Activated CD8-positive, alpha-beta memory T cell treated with anti-CD3 and anti-CD28 coated beads for 36 hours (primary cell): ENCODE results near the gene SGTA. TPM values are rescaled to one million over a fixed set of nuclear protein-coding genes. Genes with fewer than 3 reads are reported as not detected.
"Not testable (repeated sequence)": the region's sequence is repeated elsewhere in the genome, so short reads cannot be mapped to it uniquely, and the experiment has no call there.

Source experiments
- CTCF ChIA-PET: fragments of 350-600 bp; sonication (Branson Sonifier 250); formaldehyde crosslinking; loops from one replicate; lab custom pipeline; 2021; ENCODE audit warnings: antibody characterized with exemption; lab: Charles Lee
- POLR2A ChIA-PET: fragments of 350-600 bp; sonication (Branson Sonifier 250); formaldehyde crosslinking; loops from one replicate; lab custom pipeline; 2021; ENCODE audit warnings: antibody characterized with exemption; lab: Charles Lee
- total RNA-seq, 2 experiments: library from RNA; stranded (reverse); gene quantifications; one replicate each; pipeline ENCODE4 v1.2.3, GENCODE V29; 2021

Gene SGTA, protein sequence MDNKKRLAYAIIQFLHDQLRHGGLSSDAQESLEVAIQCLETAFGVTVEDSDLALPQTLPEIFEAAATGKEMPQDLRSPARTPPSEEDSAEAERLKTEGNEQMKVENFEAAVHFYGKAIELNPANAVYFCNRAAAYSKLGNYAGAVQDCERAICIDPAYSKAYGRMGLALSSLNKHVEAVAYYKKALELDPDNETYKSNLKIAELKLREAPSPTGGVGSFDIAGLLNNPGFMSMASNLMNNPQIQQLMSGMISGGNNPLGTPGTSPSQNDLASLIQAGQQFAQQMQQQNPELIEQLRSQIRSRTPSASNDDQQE
- 10 to 100 TPM; 88.2 to 93.0 TPM for total RNA-seq

DNA sequence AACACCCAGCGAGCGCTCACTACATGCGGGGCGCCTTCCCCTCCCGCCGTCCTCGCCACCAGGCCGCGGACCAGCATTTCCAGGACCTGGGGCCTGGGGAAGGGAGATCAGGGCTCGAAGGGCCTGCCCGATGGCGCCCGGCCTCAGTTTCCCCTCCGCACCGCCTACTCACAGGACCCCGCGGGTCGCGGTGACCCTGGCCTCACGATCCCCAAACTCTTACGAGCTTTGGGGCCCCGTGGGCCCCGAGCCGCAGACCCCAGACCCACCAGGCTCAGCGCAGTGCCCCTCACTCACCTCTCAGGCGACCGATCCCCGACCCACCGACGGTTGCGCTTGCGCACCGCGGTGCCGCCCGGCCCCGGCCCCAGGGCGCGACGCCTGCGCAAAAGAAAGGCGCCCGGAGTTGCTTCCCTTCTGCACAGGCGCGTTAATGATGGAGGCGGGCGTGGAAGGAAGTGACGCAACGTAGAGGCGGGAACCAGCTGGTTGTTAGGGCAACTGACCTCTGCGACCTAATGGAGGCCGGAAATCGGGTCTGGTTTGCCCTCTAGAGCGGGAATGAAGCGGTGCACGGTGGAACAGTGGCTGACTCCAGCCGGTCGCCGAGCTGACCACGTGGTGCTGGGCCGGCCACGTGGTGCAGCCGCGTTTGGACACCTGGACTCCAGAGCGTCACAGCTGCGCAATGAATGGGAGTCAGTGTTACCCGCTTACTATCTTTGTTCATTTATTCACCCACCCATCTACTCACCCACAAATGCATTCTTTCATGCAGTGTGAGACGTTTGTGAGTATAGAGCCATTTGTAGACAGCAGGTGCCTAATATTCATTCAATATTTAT lies at the start of gene SGTA:
Gene SGTA (minus strand): TSS at position 338 of the 845 bp plus-strand sequence. CDS start 14,205 bp downstream, outside the sequence.
- ChIA-PET POLR2A (no interaction called here), CTCF (interaction anchor here (1.8 kb wide), 1 partner anchor 34 kb away, joined by 4 read pairs; no protein-coding TSS in a partner anchor)

DNA sequence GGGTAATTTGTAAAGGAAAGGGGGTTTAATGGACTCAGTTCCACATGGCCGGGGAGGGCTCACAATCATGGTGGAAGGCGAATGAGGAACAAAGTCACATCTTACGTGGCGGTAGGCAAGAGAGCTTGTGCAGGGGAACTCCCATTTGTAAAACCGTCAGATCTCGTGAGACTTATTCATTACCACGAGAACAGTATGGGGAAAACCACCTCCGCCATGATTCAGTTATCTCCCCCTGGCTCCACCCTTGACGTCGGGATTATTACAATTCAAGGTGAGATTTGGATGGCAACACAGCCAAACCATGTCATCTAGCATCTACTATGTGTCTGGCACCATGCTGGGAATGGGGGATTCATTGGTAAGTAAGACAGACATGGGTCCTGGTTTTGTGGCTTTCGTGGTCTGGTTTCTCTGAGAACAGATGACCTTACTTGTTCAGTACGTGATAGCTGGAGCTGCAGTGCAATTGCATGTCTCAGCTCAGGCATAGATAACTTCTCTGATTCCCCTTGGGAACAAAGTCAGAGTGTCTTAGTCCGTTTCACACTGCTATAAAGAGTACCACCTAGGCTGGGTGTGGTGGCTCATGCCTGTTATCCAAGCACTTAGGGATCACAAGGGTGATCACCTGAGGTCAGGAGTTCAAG lies 44.9 kb upstream of the SGTA start:
- ChIA-PET POLR2A (no interaction called here), CTCF (no interaction called here)

DNA sequence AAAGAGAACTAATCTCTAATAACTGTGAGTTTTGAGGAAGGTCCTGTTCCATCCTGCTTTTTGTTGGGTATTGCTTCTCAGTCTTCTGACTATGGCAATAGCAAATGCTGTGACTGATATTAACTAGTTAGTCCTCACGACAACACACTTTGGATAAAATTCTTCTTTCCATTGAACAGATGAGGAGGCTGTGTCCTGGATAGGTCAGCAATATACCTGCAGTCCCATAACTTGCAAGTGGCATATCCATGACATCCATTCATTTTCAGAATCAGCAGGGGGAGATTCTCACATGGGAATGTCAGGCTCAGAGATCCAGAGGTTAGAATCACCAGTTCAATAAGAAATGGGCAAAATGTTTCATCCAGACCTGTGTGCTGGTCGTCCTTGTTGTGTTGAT lies 43.9 kb upstream of the SGTA start:
- ChIA-PET POLR2A (no interaction called here), CTCF (no interaction called here)

DNA sequence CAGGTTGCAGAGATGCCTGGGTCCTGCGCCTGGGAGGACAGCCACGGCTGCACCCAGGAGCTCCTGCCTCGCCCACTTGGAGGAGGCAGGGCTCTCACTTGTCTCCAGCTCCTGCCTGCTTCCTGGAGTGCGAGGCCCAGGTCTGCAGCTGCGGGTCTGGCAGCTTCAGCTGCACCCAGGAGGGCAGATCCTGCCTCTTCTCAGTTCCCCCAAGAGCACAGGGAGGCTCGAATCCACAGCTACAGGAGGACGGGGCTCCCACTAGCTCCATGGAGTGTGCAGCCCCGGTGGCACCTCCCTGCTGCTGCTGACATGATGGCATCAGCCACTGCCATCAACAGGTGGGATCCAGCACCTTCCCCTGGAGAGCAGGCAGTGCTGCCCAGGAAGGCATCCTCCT lies 41.1 kb upstream of the SGTA start:
- CTCF ChIA-PET, result interaction anchor here (0.6 kb wide), 1 partner anchor 896 kb away, joined by 3 read pairs; no protein-coding TSS in a partner anchor
- POLR2A ChIA-PET, result no interaction called here

- CTCF ChIA-PET, result no interaction called here
- POLR2A ChIA-PET, result no interaction called here
Measured at GRCh38 chr19:2823646-2824045, 40.6 kb upstream of the SGTA start.

- ChIA-PET POLR2A (interaction anchor here (0.6 kb wide), 1 partner anchor 8 kb away, joined by 3 read pairs; no protein-coding TSS in a partner anchor), CTCF (no interaction called here)
Measured at GRCh38 chr19:2822846-2823245, 39.8 kb upstream of the SGTA start.

- POLR2A ChIA-PET, result interaction anchor here (0.6 kb wide), 1 partner anchor 668 kb away, joined by 5 read pairs; no protein-coding TSS in a partner anchor
- CTCF ChIA-PET, result interaction anchor here (0.6 to 1.5 kb wide), 6 partner anchors 9 to 344 kb away, joined by 3 to 12 read pairs (median 4); partner anchors contain the start of genes ZNF555 and ZNF57
Measured at GRCh38 chr19:2820112-2820702, 37.1 kb upstream of the SGTA start.

- ChIA-PET POLR2A (interaction anchor here (0.6 kb wide), 1 partner anchor 667 kb away, joined by 5 read pairs; no protein-coding TSS in a partner anchor), CTCF (interaction anchor here (1.0 to 1.5 kb wide), 5 partner anchors 9 to 68 kb away, joined by 3 to 12 read pairs (median 3); partner anchors contain the start of gene ZNF555)
Measured at GRCh38 chr19:2819540-2820111, 36.6 kb upstream of the SGTA start, which contains the start of gene ZNF554. Gene ZNF554 (plus strand): TSS chr19:2819868. CDS start chr19:2820072, 204 bp downstream.

DNA sequence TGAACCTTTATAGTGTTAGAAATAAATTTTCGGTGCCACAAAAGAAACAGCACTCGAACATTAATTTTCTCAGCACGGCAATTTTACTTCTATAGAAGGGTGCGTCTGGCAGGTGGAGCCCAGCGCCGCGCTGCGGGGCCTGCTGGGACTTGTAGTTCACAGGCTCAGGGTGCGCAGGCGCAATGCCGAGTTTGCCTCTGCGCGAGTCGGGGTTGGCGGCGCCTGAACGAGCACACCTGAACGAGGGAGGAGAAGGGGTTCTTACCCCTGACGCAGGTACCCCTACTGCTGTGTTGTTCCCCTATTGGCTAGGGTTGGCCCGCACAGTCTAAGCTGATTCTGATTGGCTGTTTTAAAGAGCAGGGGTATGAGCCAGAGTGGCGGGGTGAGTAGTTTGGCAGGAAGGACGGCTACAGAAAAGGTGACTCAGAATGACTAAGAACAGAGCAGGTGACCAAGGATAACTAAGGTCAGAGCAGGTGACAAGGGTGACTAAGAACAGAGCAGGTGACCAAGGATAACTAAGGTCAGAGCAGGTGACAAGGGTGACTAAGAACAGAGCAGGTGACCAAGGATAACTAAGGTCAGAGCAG lies 34.3 kb upstream of the SGTA start:
- POLR2A ChIA-PET, result not testable (repeated sequence)

GRCh38 chr19:2816641-2817040 lies 33.6 kb upstream of the SGTA start:
- ChIA-PET CTCF (interaction anchor here (0.6 kb wide), 1 partner anchor 83 kb away, joined by 3 read pairs; no protein-coding TSS in a partner anchor), POLR2A (no interaction called here)

More for the DNA sequence above, 34.3 kb upstream of the SGTA start:
- CTCF ChIA-PET, result not testable (repeated sequence)

GRCh38 chr19:2815923-2816322 lies 32.9 kb upstream of the SGTA start:
- ChIA-PET CTCF (interaction anchor here (0.6 kb wide), 1 partner anchor 84 kb away, joined by 3 read pairs; no protein-coding TSS in a partner anchor), POLR2A (no interaction called here)

- CTCF ChIA-PET, result no interaction called here
- POLR2A ChIA-PET, result no interaction called here
Measured at GRCh38 chr19:2815191-2815614, 32.1 kb upstream of the SGTA start.

- ChIA-PET CTCF (interaction anchor here (0.6 kb wide), 1 partner anchor 324 kb away, joined by 5 read pairs; no protein-coding TSS in a partner anchor), POLR2A (no interaction called here)
Measured at GRCh38 chr19:2814426-2814825, 31.4 kb upstream of the SGTA start.

DNA sequence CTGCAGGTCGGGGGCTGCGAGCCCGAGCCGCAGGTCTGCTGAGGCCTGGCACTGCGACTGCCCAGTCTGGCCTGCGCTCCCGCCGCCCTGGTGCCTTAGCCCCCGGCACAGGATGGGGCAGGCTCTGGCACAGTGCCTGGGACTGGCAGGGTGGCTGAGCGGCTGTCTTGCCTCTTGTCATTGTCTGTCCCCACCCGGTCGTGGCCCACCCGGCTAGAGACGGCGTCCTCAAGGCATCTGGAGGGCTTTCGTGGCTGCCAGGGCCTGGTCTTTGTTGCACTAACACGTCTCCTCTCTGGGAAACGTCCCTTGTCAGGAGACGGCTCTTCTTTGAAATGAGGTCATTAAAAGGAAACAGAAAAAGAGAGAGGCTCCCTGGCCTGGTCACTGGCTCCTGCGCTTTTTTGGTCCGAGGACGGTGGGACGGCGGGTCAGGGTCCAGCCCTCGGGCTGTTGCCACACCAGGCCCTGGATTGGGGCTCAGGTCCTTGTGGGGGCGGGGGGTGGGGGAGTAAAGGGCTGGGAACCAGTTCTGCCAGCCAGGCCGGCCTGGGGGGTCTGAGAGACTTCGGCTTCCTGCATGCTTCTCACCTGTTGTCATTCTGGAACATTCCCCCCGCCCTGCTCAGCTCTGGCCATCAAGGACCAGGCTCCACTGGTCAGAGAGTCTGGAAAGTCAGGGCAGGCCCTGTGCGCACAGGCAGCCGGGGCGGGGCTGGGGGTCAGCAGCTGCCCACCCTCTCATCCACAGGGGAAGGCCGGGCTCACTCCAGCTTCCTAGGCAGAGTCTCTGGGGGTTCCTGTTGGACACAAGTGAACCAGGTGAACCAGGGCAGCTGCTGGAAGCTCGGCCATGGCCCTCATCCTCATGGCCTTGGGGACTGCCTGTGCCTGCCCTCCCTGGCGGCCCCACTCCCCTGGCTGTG lies 30.4 kb upstream of the SGTA start:
- CTCF ChIA-PET, result interaction anchor here (0.6 kb wide), 1 partner anchor 323 kb away, joined by 5 read pairs; no protein-coding TSS in a partner anchor
- POLR2A ChIA-PET, result no interaction called here

- ChIA-PET POLR2A (no interaction called here), CTCF (no interaction called here)
Measured at GRCh38 chr19:2812414-2813234, 29.6 kb upstream of the SGTA start.
